PC-9 (cell line): ENCODE data around the gene PROSER2. TPM values are rescaled to one million over a fixed set of nuclear protein-coding genes. Genes with fewer than 3 reads are reported as not detected.

ENCODE experiments used
- BruUV-seq: library from RNA; stranded (reverse); fragments of 400-500 nt; replicated peaks from 2 replicates; lab custom pipeline; 2021; lab: Mats Ljungman, UMichigan
- CTCF ChIA-PET: fragments of 300-600 bp; sonication (Branson Sonifier 250); formaldehyde crosslinking; loops from one replicate; lab custom pipeline; 2022; ENCODE audit warnings: antibody characterized with exemption; lab: Charles Lee
- POLR2A ChIA-PET: fragments of 300-600 bp; sonication (Branson Sonifier 250); formaldehyde crosslinking; loops from one replicate; lab custom pipeline; 2022; ENCODE audit warnings: antibody characterized with exemption; ENCODE audit not compliant: unreplicated experiment; lab: Charles Lee
- DNase-seq, 2 experiments: peaks; one replicate each; pipeline versions ENCODE4 v3.0.0 to v3.0.0-alpha.2; 2015 to 2022; ENCODE audit warnings: mixed read lengths in 1 of 2
- H2AFZ ChIP-seq: fragments of 200-600 bp; sonication (generic); 2 replicates; pipeline ENCODE4 v1.8.1; 2017; ENCODE audit warnings: antibody characterized with exemption
- H3F3A ChIP-seq: fragments of 200-600 bp; sonication (generic); 2 replicates; pipeline ENCODE4 v1.8.1; 2017; ENCODE audit warnings: antibody characterized with exemption, mild to moderate bottlenecking, low read depth; ENCODE audit not compliant: insufficient read depth
- H3K27ac ChIP-seq: fragments of 200-600 bp; sonication (generic); 2 replicates; pipeline ENCODE4 v1.6.1; 2016; ENCODE audit warnings: mixed run types
- H3K27me3 ChIP-seq: fragments of 200-600 bp; sonication (generic); 2 replicates; pipeline ENCODE4 v1.6.1; 2016; ENCODE audit warnings: low read depth, mixed run types; ENCODE audit not compliant: insufficient read depth
- H3K36me3 ChIP-seq: fragments of 200-600 bp; sonication (generic); 2 replicates; pipeline ENCODE4 v1.6.1; 2016; ENCODE audit warnings: low read depth, mixed run types
- H3K4me1 ChIP-seq: fragments of 200-600 bp; sonication (generic); replicated peaks from 2 replicates; pipeline ENCODE4 v1.6.1; 2016; ENCODE audit warnings: mixed run types; ENCODE audit not compliant: insufficient read depth
- H3K4me2 ChIP-seq: fragments of 200-600 bp; sonication (generic); 2 replicates; pipeline ENCODE4 v1.6.1; 2017; ENCODE audit warnings: mixed run types
- H3K4me3 ChIP-seq: fragments of 200-600 bp; sonication (generic); 2 replicates; pipeline ENCODE4 v1.6.1; 2016; ENCODE audit warnings: mixed run types
- H3K79me2 ChIP-seq: fragments of 200-600 bp; sonication (generic); 2 replicates; pipeline ENCODE4 v1.6.1; 2017; ENCODE audit warnings: low read depth, mixed run types
- H3K9me2 ChIP-seq: fragments of 200-600 bp; sonication (generic); 2 replicates; pipeline ENCODE4 v1.8.1; 2017; ENCODE audit warnings: mild to moderate bottlenecking; ENCODE audit not compliant: insufficient read depth
- H3K9me3 ChIP-seq: fragments of 200-600 bp; sonication (generic); 2 replicates; pipeline ENCODE4 v1.8.1; 2016; ENCODE audit warnings: low read depth; ENCODE audit not compliant: insufficient read depth
- H4K20me1 ChIP-seq: fragments of 200-600 bp; sonication (generic); 2 replicates; pipeline ENCODE4 v1.8.1; 2017; ENCODE audit not compliant: insufficient read depth
- EZH2 ChIP-seq: fragments of 200-600 bp; sonication (generic); IDR thresholded peaks from 2 replicates; pipeline ENCODE4 v1.8.0; 2017; ENCODE audit warnings: antibody characterized with exemption, low read depth
- intact Hi-C: fragments of 100-400 bp; cut with micrococcal nuclease; formaldehyde crosslinking; loops from one replicate; pipeline ENCODE4 v1.10.0; 2022; ENCODE audit not compliant: unreplicated experiment
- total RNA-seq: library from RNA; stranded (reverse); gene quantifications from 2 replicates; pipeline ENCODE4 v1.2.3, GENCODE V29; 2021
- TF ChIP-seq, protein P1 (sequence below): fragments of 200-600 bp; sonication (generic); conservative IDR thresholded peaks from 2 replicates; pipeline ENCODE4 v1.6.1; 2017; ENCODE audit warnings: mixed run types, antibody characterized with exemption, mild to moderate bottlenecking, moderate library complexity

Gene PROSER2
- total RNA-seq, 1 experiment from 2014 or later = 66.6 TPM

DNA sequence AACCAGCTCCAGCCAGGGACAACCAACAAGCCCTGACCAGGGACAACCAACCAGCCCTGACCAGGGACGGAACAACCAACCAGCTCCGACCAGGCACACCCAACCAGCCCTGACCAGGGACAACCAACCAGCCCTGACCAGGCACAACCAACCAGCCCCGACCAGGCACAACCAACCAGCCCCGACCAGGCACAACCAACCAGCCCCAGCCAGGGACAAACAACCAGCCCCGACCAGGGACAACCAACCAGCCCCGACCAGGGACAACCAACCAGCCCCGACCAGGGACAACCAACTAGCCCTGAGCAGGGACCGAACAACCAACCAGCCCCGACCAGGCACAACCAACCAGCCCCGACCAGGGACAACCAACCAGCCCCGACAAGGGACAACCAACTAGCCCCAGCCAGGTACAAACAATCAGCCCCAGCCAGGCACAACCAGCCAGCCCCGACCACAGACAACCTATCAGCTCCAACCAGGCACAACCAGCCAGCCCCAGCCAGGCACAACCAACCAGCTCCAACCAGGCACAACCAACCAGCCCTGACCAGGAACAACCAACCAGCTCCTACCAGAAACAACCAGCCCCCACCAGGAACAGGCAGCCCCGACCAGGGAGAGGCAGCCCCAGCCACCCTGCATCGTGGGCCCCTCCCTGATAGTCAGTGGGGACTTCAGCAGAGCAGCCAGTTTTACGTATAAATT lies 56.4 kb downstream of the PROSER2 start:
- Histone ChIP-seq H2AFZ (no peak overlapping the region), H3K4me2 (no peak overlapping the region), H3K9me3 (no peaks in the 10 kb centered on the region), H3K9me2 (no peaks in the 10 kb centered on the region), H3K36me3 (no peaks in the 10 kb centered on the region), H3F3A (peaks cover 66% of the 10 kb centered on the region), H3K79me2 (0 out of 2 replicates have a peak, but pooled peaks cover 3% of the 10 kb centered on the region), H3K4me3 (no peak overlapping the region), H3K27ac (peak overlapping the region; percentile 100), H3K27me3 (no peaks in the 10 kb centered on the region), H4K20me1 (no peaks in the 10 kb centered on the region), H3K4me1 (peaks cover 91% of the 10 kb centered on the region)
- CTCF ChIA-PET = no interaction called here
- no TSS peak for BruUV-seq
- TF ChIP-seq EZH2 = no peak
- TF ChIP-seq, protein P1, sequence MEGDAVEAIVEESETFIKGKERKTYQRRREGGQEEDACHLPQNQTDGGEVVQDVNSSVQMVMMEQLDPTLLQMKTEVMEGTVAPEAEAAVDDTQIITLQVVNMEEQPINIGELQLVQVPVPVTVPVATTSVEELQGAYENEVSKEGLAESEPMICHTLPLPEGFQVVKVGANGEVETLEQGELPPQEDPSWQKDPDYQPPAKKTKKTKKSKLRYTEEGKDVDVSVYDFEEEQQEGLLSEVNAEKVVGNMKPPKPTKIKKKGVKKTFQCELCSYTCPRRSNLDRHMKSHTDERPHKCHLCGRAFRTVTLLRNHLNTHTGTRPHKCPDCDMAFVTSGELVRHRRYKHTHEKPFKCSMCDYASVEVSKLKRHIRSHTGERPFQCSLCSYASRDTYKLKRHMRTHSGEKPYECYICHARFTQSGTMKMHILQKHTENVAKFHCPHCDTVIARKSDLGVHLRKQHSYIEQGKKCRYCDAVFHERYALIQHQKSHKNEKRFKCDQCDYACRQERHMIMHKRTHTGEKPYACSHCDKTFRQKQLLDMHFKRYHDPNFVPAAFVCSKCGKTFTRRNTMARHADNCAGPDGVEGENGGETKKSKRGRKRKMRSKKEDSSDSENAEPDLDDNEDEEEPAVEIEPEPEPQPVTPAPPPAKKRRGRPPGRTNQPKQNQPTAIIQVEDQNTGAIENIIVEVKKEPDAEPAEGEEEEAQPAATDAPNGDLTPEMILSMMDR = no peak
- intact Hi-C loops = no loop called here
- no peak for DNase-seq
- POLR2A ChIA-PET = interaction anchor here (0.7 kb wide), 1 partner anchor 34 kb away, joined by 3 read pairs; no protein-coding TSS in a partner anchor

DNA sequence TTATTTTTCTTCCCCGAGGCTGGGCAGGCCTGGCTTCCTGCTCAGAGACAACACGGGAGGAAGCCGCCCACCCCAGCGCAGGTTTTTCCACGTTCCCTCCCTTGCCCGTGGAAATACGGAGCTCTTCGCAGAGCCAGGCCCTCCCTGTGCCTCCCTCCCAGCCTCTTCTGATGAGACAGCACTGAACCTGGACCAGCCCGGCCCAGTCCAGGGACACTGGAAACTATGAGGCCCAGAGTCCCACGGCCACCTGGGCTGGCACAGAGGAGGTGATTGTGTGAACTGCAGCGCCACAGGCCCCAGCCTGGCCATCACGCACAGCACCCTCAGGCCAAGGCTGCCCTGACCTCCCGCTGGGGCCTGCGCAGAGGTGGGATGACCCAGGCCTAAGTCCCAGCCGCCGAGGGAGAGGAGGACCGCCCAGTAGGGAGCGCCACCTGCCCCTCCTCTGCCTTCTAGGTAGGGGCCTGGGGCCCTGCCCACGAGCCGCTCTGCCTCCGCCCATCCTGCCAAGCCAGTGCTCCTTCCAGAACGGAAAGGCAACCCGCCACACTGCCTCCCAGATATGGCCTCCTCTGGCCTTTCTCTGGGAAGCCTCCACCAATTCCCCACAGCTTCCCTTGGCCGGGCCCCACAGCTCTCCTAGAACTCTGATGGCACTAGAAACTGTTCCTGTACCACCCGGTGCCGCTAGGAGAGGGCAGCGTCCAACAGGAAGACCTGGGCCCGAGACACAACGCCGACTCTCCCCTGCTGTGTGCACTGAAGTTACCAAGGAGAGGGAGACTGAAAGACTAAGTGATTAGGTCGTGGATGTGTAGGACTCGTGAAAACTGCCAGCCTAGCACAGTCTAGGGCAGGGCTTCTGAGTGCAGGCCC lies 57.2 kb downstream of the PROSER2 start:
- BruUV-seq = no TSS peak
- POLR2A ChIA-PET = interaction anchor here (0.6 to 1.4 kb wide), 6 partner anchors 25 to 163 kb away, joined by 3 to 7 read pairs (median 5); no protein-coding TSS in a partner anchor
- Histone ChIP-seq H4K20me1 (no peaks in the 10 kb centered on the region), H3K27ac (peak overlapping the region; percentile 100), H2AFZ (no peak overlapping the region), H3K4me1 (peaks cover 83% of the 10 kb centered on the region), H3K4me3 (no peak overlapping the region), H3K27me3 (no peaks in the 10 kb centered on the region), H3K9me2 (no peaks in the 10 kb centered on the region), H3K36me3 (no peaks in the 10 kb centered on the region), H3F3A (peaks cover 58% of the 10 kb centered on the region), H3K79me2 (0 out of 2 replicates have a peak, but pooled peaks cover 3% of the 10 kb centered on the region), H3K4me2 (peak overlapping the region; percentile 73), H3K9me3 (no peaks in the 10 kb centered on the region)
- CTCF ChIA-PET = interaction anchor here (0.8 to 1.6 kb wide), 2 partner anchors 88 to 106 kb away, joined by 5 read pairs; no protein-coding TSS in a partner anchor
- no peak for DNase-seq
- TF ChIP-seq, protein P1 = no peak
- TF ChIP-seq EZH2 = no peak
- intact Hi-C loops = loop anchor here (1.0 kb wide), 1 partner anchor 106 kb away; no protein-coding TSS in a partner anchor

DNA sequence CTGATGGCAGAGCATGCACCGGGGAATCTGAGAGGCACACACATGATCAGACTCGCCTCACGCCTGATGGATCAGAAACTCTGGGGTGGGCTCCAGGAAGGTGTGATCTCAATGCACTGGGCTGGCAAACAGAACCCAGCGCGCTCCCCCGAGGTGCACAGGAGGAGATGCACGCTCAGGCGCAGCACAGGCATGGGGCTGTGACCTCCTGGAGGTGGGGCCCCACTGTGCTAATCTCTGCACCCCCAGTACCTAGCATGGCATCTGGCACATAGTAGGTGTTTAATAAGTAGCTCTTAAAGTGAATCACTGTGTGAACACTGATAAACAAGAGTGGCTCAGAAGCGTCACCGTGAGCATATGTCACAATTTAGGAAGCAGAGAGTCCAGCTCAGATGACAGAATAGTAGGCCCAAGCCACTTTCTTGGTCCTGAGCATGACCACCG lies 57.9 kb downstream of the PROSER2 start:
- 0 out of 2 replicates have a peak, but pooled peaks cover 3% of the 10 kb centered on the region for H3K79me2 ChIP-seq
- no peaks in the 10 kb centered on the region for H3K9me2 ChIP-seq
- BruUV-seq = TSS peak; percentile 84
- H3K4me3 ChIP-seq = no peak overlapping the region
- no peaks in the 10 kb centered on the region for H3K9me3 ChIP-seq
- H2AFZ ChIP-seq = no peak overlapping the region
- CTCF ChIA-PET = interaction anchor here (0.6 to 2.6 kb wide), 4 partner anchors 17 to 105 kb away, joined by 3 to 12 read pairs (median 5); no protein-coding TSS in a partner anchor
- H3K4me1 ChIP-seq = peaks cover 79% of the 10 kb centered on the region
- peak overlapping the region; percentile 73 for H3K4me2 ChIP-seq
- intact Hi-C loops = loop anchor here (1.0 kb wide), 1 partner anchor 105 kb away; no protein-coding TSS in a partner anchor
- TF ChIP-seq EZH2 = no peak
- H3K27me3 ChIP-seq = no peaks in the 10 kb centered on the region
- H4K20me1 ChIP-seq = no peaks in the 10 kb centered on the region
- H3F3A ChIP-seq = peaks cover 54% of the 10 kb centered on the region
- DNase-seq = no peak
- no peaks in the 10 kb centered on the region for H3K36me3 ChIP-seq
- peak overlapping the region; percentile 100 for H3K27ac ChIP-seq
- POLR2A ChIA-PET = interaction anchor here (0.6 to 1.4 kb wide), 8 partner anchors 17 to 314 kb away, joined by 3 to 7 read pairs (median 4); partner anchors contain the start of gene NUDT5
